MCF 10A (cell line): ENCODE results near the gene GASK1A. TPM values are rescaled to one million over a fixed set of nuclear protein-coding genes. Genes with fewer than 3 reads are reported as not detected.

Experiments used
- BruUV-seq: library from RNA; stranded (reverse); fragments of 400-500 nt; replicated peaks from 2 replicates; lab custom pipeline; 2021; lab: Mats Ljungman, UMichigan
- CTCF ChIA-PET: fragments of 300-600 bp; sonication (Branson Sonifier 250); formaldehyde crosslinking; extraction: SDS; loops from one replicate; lab custom pipeline; 2021; ENCODE audit warnings: antibody characterized with exemption, inconsistent platforms; lab: Yijun Ruan, JAX
- POLR2A ChIA-PET: fragments of 300-600, 350-650 bp; sonication (Branson Sonifier 250); formaldehyde crosslinking; extraction: SDS; loops from one replicate; lab custom pipeline; 2020; ENCODE audit warnings: antibody characterized with exemption, inconsistent platforms; lab: Yijun Ruan, JAX
- DNase-seq: peaks from one replicate; pipeline ENCODE4 v3.0.0-alpha.2; 2018; ENCODE audit not compliant: unreplicated experiment
- H3K27ac Mint-ChIP-seq: one replicate; pipeline ENCODE4 v1.8.0; 2022; ENCODE audit warnings: mild to moderate bottlenecking, low read depth, mixed read lengths; ENCODE audit not compliant: unreplicated experiment
- H3K27me3 Mint-ChIP-seq: one replicate; pipeline ENCODE4 v1.8.0; 2022; ENCODE audit warnings: mixed read lengths; ENCODE audit not compliant: insufficient read depth, unreplicated experiment
- H3K36me3 Mint-ChIP-seq: one replicate; pipeline ENCODE4 v1.8.0; 2022; ENCODE audit warnings: mild to moderate bottlenecking, moderate library complexity, mixed read lengths; ENCODE audit not compliant: insufficient read depth, unreplicated experiment
- H3K4me1 Mint-ChIP-seq: one replicate; pipeline ENCODE4 v1.8.0; 2022; ENCODE audit warnings: mixed read lengths; ENCODE audit not compliant: insufficient read depth, unreplicated experiment
- H3K4me3 Mint-ChIP-seq: one replicate; pipeline ENCODE4 v1.8.0; 2022; ENCODE audit warnings: mild to moderate bottlenecking, moderate library complexity, mixed read lengths; ENCODE audit not compliant: unreplicated experiment
- H3K9me3 Mint-ChIP-seq: one replicate; pipeline ENCODE4 v1.8.0; 2022; ENCODE audit warnings: mixed read lengths; ENCODE audit not compliant: unreplicated experiment
- CTCF ChIP-seq: fragments of 200-600 bp; IDR thresholded peaks from one replicate; pipeline ENCODE4 v1.8.0; 2022; ENCODE audit warnings: antibody characterized with exemption, mild to moderate bottlenecking; ENCODE audit not compliant: unreplicated experiment
- intact Hi-C: fragments of 100-400 bp; cut with micrococcal nuclease; formaldehyde crosslinking; loops from 2 replicates; pipeline ENCODE4 v1.14.1; 2022
- total RNA-seq: library from RNA; stranded (reverse); gene quantifications from 2 replicates; pipeline ENCODE4 v1.2.3, GENCODE V29; 2022

The GASK1A gene
- total RNA-seq, 1 experiment from 2014 or later: not detected

GRCh38 chr3:43089081-43089480 lies 110.0 kb downstream of the GASK1A start:
- ChIA-PET CTCF (interaction anchor here (1.3 to 5.6 kb wide), 2 partner anchors 8 to 126 kb away, joined by 4 to 68 read pairs; no protein-coding TSS in a partner anchor), POLR2A (interaction anchor here (1.0 to 1.2 kb wide), 2 partner anchors 9 to 128 kb away, joined by 3 read pairs; no protein-coding TSS in a partner anchor)
- intact Hi-C loops: no loop called here
- BruUV-seq: no TSS peak
- Mint-ChIP-seq H3K4me3 (no peak overlapping the region), H3K9me3 (no peaks in the 10 kb centered on the region), H3K27ac (no peak overlapping the region), H3K27me3 (no peaks in the 10 kb centered on the region), H3K4me1 (no peaks in the 10 kb centered on the region), H3K36me3 (no peaks in the 10 kb centered on the region)
- TF ChIP-seq CTCF: no peak
- no peak for DNase-seq

- H3K27ac Mint-ChIP-seq: no peak overlapping the region
- no peaks in the 10 kb centered on the region for H3K4me1 Mint-ChIP-seq
- no TSS peak for BruUV-seq
- H3K9me3 Mint-ChIP-seq: no peaks in the 10 kb centered on the region
- DNase-seq: no peak
- intact Hi-C loops: no loop called here
- no peak for TF ChIP-seq CTCF
- H3K4me3 Mint-ChIP-seq: no peak overlapping the region
- no peaks in the 10 kb centered on the region for H3K36me3 Mint-ChIP-seq
- ChIA-PET CTCF (interaction anchor here (5.6 kb wide), 1 partner anchor 127 kb away, joined by 68 read pairs; no protein-coding TSS in a partner anchor), POLR2A (no interaction called here)
- H3K27me3 Mint-ChIP-seq: no peaks in the 10 kb centered on the region
These were observed 111.1 kb downstream of the GASK1A start for GRCh38 chr3:43090238-43090637.

GRCh38 chr3:43091481-43091880 lies 112.4 kb downstream of the GASK1A start:
- CTCF ChIA-PET: interaction anchor here (0.7 to 0.9 kb wide), 2 partner anchors 129 to 468 kb away, joined by 3 to 4 read pairs; no protein-coding TSS in a partner anchor
- no peaks in the 10 kb centered on the region for H3K9me3 Mint-ChIP-seq
- BruUV-seq: no TSS peak
- no peaks in the 10 kb centered on the region for H3K4me1 Mint-ChIP-seq
- intact Hi-C loops: no loop called here
- no peaks in the 10 kb centered on the region for H3K27me3 Mint-ChIP-seq
- no peak overlapping the region for H3K4me3 Mint-ChIP-seq
- POLR2A ChIA-PET: no interaction called here
- no peak for DNase-seq
- H3K27ac Mint-ChIP-seq: no peak overlapping the region
- no peak for TF ChIP-seq CTCF
- H3K36me3 Mint-ChIP-seq: no peaks in the 10 kb centered on the region

- ChIA-PET CTCF (interaction anchor here (0.6 kb wide), 1 partner anchor 1379 kb away, joined by 3 read pairs; no protein-coding TSS in a partner anchor), POLR2A (no interaction called here)
- DNase-seq: no peak
- no peak for TF ChIP-seq CTCF
- Mint-ChIP-seq H3K27me3 (no peaks in the 10 kb centered on the region), H3K9me3 (no peaks in the 10 kb centered on the region), H3K4me3 (no peak overlapping the region), H3K36me3 (no peaks in the 10 kb centered on the region), H3K27ac (no peak overlapping the region), H3K4me1 (no peaks in the 10 kb centered on the region)
- BruUV-seq: no TSS peak
- intact Hi-C loops: no loop called here
These were observed 113.9 kb downstream of the GASK1A start for GRCh38 chr3:43093006-43093405.
